Osteocyte (in vitro differentiated cells): ENCODE data around the gene SMG9. TPM values are rescaled to one million over a fixed set of nuclear protein-coding genes. Genes with fewer than 3 reads are reported as not detected.
"Not testable (repeated sequence)": the region's sequence is repeated elsewhere in the genome, so short reads cannot be mapped to it uniquely, and the experiment has no call there.

Experiments used
- DNase-seq: peaks from one replicate; pipeline ENCODE4 v3.0.0; 2021; ENCODE audit warnings: mixed read lengths; ENCODE audit not compliant: unreplicated experiment; ENCODE audit errors: extremely low spot score
- H3K27ac Mint-ChIP-seq: one replicate; pipeline ENCODE4 v1.8.0; 2021; ENCODE audit warnings: mild to moderate bottlenecking, mixed read lengths; ENCODE audit not compliant: unreplicated experiment
- H3K27me3 Mint-ChIP-seq: one replicate; pipeline ENCODE4 v1.8.0; 2021; ENCODE audit warnings: mixed read lengths; ENCODE audit not compliant: unreplicated experiment
- H3K36me3 Mint-ChIP-seq: one replicate; pipeline ENCODE4 v1.8.0; 2021; ENCODE audit warnings: mixed read lengths; ENCODE audit not compliant: unreplicated experiment
- H3K4me1 Mint-ChIP-seq: one replicate; pipeline ENCODE4 v1.8.0; 2021; ENCODE audit warnings: mixed read lengths; ENCODE audit not compliant: unreplicated experiment
- H3K4me3 Mint-ChIP-seq: one replicate; pipeline ENCODE4 v1.8.0; 2021; ENCODE audit warnings: mild to moderate bottlenecking, moderate library complexity, mixed read lengths; ENCODE audit not compliant: unreplicated experiment
- H3K9me3 Mint-ChIP-seq: one replicate; pipeline ENCODE4 v1.8.0; 2021; ENCODE audit warnings: mixed read lengths; ENCODE audit not compliant: unreplicated experiment
- total RNA-seq: library from RNA; stranded (reverse); gene quantifications from 2 replicates; pipeline ENCODE4 v1.2.1, GENCODE V29; 2021
- TF ChIP-seq, protein P1 (sequence below): fragments of 200-600 bp; sonication (generic); IDR thresholded peaks from 2 replicates; pipeline ENCODE4 v1.5.0; 2021; ENCODE audit warnings: antibody characterized with exemption, mild to moderate bottlenecking, moderate library complexity

Gene SMG9
- total RNA-seq, 1 donor from 2014 or later: 71.0 TPM

DNA sequence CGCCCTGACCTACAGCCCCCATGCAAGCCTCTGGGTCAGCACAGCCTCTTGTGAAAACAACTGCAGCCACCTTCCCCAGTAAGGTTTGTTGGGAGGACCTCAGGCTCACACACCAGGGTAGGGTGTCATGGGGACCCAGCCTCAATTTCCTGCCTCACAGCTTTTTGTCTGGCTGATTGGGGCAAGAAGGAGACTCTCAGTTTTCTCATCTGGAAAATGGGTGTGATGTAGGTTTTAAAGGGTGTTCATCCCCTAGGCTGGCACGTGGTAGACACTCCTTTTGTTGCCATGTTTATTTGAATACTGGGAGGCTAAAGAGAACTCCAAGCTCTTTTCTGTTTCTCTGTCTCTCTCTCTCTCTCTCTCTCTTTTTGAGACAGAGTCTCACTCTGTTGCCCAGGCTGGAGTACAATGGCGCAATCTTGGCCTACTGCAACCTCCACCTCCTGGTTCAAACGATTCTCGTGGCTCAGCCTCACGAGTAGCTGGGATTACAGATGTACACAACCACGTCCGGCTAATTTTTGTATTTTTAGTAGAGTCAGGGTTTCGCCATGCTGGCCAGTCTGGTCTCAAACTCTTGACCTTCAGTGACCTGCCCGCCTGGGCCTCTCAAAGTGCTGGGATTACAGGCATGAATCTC is 66.6 kb downstream of the SMG9 start:
- no peak overlapping the region for H3K4me3 Mint-ChIP-seq
- peaks cover 13% of the 10 kb centered on the region for H3K9me3 Mint-ChIP-seq
- no peaks in the 10 kb centered on the region for H3K36me3 Mint-ChIP-seq
- peaks cover 4% of the 10 kb centered on the region for H3K4me1 Mint-ChIP-seq
- TF ChIP-seq, protein P1, sequence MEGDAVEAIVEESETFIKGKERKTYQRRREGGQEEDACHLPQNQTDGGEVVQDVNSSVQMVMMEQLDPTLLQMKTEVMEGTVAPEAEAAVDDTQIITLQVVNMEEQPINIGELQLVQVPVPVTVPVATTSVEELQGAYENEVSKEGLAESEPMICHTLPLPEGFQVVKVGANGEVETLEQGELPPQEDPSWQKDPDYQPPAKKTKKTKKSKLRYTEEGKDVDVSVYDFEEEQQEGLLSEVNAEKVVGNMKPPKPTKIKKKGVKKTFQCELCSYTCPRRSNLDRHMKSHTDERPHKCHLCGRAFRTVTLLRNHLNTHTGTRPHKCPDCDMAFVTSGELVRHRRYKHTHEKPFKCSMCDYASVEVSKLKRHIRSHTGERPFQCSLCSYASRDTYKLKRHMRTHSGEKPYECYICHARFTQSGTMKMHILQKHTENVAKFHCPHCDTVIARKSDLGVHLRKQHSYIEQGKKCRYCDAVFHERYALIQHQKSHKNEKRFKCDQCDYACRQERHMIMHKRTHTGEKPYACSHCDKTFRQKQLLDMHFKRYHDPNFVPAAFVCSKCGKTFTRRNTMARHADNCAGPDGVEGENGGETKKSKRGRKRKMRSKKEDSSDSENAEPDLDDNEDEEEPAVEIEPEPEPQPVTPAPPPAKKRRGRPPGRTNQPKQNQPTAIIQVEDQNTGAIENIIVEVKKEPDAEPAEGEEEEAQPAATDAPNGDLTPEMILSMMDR: no peak
- no peak for DNase-seq
- H3K27ac Mint-ChIP-seq: no peak overlapping the region
- H3K27me3 Mint-ChIP-seq: peaks cover 5% of the 10 kb centered on the region

DNA sequence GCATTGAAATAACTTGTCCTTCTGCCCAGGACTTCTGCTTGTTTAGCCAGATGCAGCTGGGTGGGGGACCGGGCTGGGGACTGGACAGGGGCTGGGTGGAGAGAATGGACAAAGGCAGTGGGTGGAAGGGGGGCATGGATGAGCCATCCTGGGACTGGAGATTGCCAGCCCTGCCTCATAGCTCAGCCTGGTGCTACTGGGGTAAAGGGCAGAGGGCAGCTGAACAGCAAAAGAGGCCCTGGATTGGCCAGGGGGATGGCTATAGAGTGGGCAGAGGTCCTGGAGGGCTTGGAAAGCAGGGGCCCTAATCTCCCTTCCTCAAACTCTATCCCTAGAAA is 67.1 kb downstream of the SMG9 start:
- H3K4me3 Mint-ChIP-seq: no peak overlapping the region

DNA sequence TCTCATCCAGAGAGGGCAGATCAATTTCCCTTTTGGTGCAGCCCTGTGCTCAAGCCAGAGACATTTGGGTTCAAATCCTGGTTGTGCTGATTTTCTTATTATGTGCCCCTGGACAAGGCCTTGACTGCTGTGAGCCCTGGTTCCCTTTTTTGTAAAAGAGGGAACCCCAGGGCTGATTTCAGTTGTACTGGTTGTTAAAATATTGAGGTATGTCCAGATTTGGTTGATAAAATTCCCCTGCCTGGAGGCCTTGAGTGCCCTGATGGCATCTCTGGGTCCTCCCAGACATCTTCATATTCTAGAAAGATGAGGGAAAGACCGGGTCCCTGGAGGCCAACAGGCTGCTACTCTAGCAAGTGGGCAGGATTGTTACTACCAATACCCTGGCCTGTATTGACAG is 70.4 kb downstream of the SMG9 start:
- peaks cover 2% of the 10 kb centered on the region for H3K27me3 Mint-ChIP-seq
- H3K4me3 Mint-ChIP-seq: no peak overlapping the region
- no peak overlapping the region for H3K27ac Mint-ChIP-seq
- H3K4me1 Mint-ChIP-seq: peaks cover 4% of the 10 kb centered on the region
- TF ChIP-seq, protein P1: no peak
- H3K36me3 Mint-ChIP-seq: no peaks in the 10 kb centered on the region
- no peaks in the 10 kb centered on the region for H3K9me3 Mint-ChIP-seq
- DNase-seq: no peak

More for the DNA sequence above, 67.1 kb downstream of the SMG9 start:
- Mint-ChIP-seq H3K36me3 (no peaks in the 10 kb centered on the region), H3K4me1 (peaks cover 4% of the 10 kb centered on the region), H3K27me3 (peaks cover 5% of the 10 kb centered on the region), H3K9me3 (peaks cover 13% of the 10 kb centered on the region), H3K27ac (no peak overlapping the region)
- TF ChIP-seq, protein P1: no peak
- DNase-seq: no peak

DNA sequence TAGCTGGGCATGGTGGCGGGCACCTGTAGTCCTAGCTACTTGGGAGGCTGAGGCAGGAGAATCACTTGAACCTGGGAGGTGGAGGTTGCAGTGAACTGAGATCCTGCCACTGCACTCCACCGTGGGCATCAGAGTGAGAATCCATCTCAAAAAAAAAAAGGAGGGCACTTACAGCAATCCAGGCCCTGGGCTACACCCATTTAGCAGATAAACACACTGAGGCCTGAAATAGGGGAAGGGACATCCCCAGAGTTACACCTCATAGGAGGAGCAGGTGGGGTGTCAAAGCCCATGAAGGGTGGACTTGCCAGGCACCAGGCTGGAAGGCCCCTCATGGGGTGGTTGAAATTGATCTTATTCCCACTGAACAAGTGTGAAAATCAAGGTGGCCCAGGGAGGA is 70.9 kb downstream of the SMG9 start:
- Mint-ChIP-seq H3K4me3 (no peak overlapping the region), H3K27ac (no peak overlapping the region), H3K27me3 (peaks cover 2% of the 10 kb centered on the region), H3K36me3 (no peaks in the 10 kb centered on the region), H3K9me3 (no peaks in the 10 kb centered on the region), H3K4me1 (peaks cover 4% of the 10 kb centered on the region)
- DNase-seq: no peak
- TF ChIP-seq, protein P1: no peak

DNA sequence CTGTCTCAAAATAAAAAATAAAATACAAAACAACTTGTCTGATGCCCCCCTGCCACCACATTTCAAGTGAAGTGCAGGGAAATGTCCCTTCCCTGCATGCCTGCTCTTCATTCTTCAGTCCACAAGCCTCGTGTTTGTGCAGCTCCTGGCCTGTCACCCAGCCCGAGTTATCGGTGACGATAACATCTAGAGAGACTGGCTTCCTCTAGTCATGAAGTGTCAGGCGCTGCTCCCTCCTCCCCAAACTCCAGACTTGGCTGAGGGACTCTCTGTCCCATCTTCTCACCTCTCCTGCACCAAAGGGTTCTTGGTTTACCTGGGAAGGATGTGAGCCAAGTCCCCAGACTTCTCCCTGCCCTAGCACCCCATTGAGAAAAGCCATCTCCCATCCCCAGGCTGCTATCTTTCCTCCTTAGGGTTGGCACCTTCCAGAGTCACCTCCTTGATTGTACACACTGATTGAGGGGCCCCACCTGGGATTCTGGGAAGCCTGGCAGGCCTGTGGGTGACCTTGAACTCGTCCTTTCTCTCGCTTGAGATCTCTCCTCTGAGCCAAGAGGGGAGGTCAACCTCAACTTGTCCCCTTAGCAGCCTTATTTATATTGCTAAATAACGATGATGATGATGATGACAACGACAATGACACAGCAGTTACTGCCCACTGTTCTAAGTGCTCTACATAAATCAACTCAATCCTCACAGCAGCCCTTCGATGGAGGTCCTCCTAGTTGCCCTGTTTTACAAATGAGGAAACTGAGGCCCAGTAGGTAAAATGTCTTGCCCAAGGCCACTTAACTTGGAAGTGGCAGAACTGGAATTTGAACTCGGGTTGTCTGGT is 71.7 kb downstream of the SMG9 start:
- no peak overlapping the region for H3K4me3 Mint-ChIP-seq
- H3K4me1 Mint-ChIP-seq: peaks cover 4% of the 10 kb centered on the region
- TF ChIP-seq, protein P1: no peak
- no peak for DNase-seq
- peaks cover 2% of the 10 kb centered on the region for H3K27me3 Mint-ChIP-seq
- H3K36me3 Mint-ChIP-seq: no peaks in the 10 kb centered on the region
- no peaks in the 10 kb centered on the region for H3K9me3 Mint-ChIP-seq
- no peak overlapping the region for H3K27ac Mint-ChIP-seq

DNA sequence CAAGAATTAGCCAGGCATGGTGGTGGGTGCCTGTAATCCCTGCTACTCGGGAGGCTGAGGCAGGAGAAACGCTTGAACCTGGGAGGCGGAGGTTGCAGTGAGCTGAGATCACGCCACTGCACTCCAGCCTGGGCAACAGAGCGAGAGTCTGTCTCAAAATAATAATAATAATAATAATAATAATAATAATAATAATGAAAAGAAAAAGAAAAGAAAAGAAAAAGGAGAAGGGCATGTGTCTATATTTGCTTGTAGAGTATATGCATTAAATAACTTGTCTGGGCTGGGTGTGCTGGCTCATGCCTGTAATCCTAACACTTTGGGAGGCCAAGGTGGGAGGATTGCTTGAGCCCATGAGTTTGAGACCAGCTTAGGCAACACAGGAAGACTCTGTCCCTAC is 72.5 kb downstream of the SMG9 start:
- not testable (repeated sequence) for H3K9me3 Mint-ChIP-seq, DNase-seq, H3K27ac Mint-ChIP-seq, H3K4me3 Mint-ChIP-seq, H3K36me3 Mint-ChIP-seq, H3K4me1 Mint-ChIP-seq, H3K27me3 Mint-ChIP-seq
